Peyer's patch (tissue), 4 donors: Measurements from ENCODE around the gene ARHGEF26. TPM values are rescaled to one million over a fixed set of nuclear protein-coding genes. Genes with fewer than 3 reads are reported as not detected.

Experiments used
- DNase-seq, 3 donors: peaks; one replicate each; pipeline ENCODE4 v3.0.0-alpha.2; 2017 to 2019
- H3K27ac ChIP-seq, 4 donors: fragments of 200-600 bp; sonication (generic); one replicate each; pipeline ENCODE4 v1.5.1; 2016 to 2019
- H3K27me3 ChIP-seq, 2 donors: fragments of 200-600 bp; sonication (generic); one replicate each; pipeline ENCODE4 v1.5.1; 2019
- H3K36me3 ChIP-seq, 3 donors: fragments of 200-600 bp; sonication (generic); one replicate each; pipeline ENCODE4 v1.5.1; 2016 to 2019
- H3K4me1 ChIP-seq, 4 donors: fragments of 200-600 bp; sonication (generic); one replicate each; pipeline ENCODE4 v1.5.1; 2016 to 2019
- H3K4me3 ChIP-seq, 4 donors: fragments of 200-600 bp; sonication (generic); 1 replicate in 3 of 4; 2 replicates in 1 of 4; pipeline ENCODE4 v1.5.1; 2016 to 2019; ENCODE audit warnings: mild to moderate bottlenecking in 1 of 4
- H3K9me3 ChIP-seq, 4 donors: fragments of 200-600 bp; sonication (generic); one replicate each; pipeline ENCODE4 v1.5.1; 2016 to 2019; ENCODE audit warnings: mild to moderate bottlenecking in 1 of 4
- POLR2A ChIP-seq, 2 donors: fragments of 450-650 bp; IDR thresholded peaks; one replicate each; pipeline ENCODE4 v1.5.1; 2017; ENCODE audit warnings: antibody characterized with exemption in 2 of 2, mild to moderate bottlenecking in 2 of 2, moderate library complexity in 2 of 2
- total RNA-seq, 4 donors: library from RNA; depleted of rRNA; stranded (reverse); fragments of >200 nt; gene quantifications; one replicate each; pipeline ENCODE4 v1.1.0, GENCODE V29; 2016
- TF ChIP-seq, protein P1 (sequence below), 6 experiments: fragments of 450-650 bp in 4 of 6; fragments of 200-600 bp in 2 of 6; sonication (generic) in 1 of 6; IDR thresholded peaks; one replicate each; pipeline ENCODE4 v1.5.1; 2017 to 2019; ENCODE audit warnings: antibody characterized with exemption in 6 of 6, mild to moderate bottlenecking in 3 of 6, moderate library complexity in 1 of 6

ARHGEF26 gene
- total RNA-seq, 4 donors from 2014 or later = 19.0 to 55.2 (median 27.8) TPM

DNA sequence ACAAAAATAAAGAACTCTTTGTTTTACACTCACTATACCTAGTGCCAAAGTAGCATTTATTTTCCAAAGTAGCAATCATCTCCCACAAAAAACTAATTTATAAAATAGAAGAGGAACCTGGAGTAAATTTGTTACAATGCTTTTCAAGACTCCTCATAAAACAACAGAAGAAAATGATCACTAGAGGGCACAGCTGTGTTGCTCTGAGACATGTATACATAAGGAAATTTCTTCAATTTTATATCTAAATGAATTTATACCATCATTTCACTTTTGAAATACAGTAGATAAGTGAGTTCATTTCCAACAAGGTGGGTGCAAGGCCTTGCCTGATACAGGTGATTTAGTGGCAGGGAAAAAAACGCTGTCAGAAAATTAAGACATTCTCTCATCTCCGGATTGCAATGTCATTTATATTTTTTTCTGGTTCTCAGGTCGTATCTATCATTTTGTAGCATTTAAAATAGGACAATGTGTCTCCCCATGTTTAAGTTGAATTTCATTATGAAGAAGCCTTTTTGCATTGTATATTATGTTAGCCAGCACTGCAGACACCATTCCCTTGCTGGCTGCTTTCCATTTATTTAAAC is 25.3 kb upstream of the ARHGEF26 start:
- Histone ChIP-seq H3K4me3 (no peak overlapping the region), H3K9me3 (no peaks in the 10 kb centered on the region), H3K36me3 (no peaks in the 10 kb centered on the region), H3K27ac (no peak overlapping the region), H3K27me3 (no peaks in the 10 kb centered on the region), H3K4me1 (no peaks in the 10 kb centered on the region)
- TF ChIP-seq POLR2A (IDR thresholded peaks at IDR 0.05) = no peak
- TF ChIP-seq, protein P1, sequence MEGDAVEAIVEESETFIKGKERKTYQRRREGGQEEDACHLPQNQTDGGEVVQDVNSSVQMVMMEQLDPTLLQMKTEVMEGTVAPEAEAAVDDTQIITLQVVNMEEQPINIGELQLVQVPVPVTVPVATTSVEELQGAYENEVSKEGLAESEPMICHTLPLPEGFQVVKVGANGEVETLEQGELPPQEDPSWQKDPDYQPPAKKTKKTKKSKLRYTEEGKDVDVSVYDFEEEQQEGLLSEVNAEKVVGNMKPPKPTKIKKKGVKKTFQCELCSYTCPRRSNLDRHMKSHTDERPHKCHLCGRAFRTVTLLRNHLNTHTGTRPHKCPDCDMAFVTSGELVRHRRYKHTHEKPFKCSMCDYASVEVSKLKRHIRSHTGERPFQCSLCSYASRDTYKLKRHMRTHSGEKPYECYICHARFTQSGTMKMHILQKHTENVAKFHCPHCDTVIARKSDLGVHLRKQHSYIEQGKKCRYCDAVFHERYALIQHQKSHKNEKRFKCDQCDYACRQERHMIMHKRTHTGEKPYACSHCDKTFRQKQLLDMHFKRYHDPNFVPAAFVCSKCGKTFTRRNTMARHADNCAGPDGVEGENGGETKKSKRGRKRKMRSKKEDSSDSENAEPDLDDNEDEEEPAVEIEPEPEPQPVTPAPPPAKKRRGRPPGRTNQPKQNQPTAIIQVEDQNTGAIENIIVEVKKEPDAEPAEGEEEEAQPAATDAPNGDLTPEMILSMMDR (IDR thresholded peaks at IDR 0.05) = peak in 4 of 6 experiments; percentile 14 to 71 (median 64)
- DNase-seq = no peak

DNA sequence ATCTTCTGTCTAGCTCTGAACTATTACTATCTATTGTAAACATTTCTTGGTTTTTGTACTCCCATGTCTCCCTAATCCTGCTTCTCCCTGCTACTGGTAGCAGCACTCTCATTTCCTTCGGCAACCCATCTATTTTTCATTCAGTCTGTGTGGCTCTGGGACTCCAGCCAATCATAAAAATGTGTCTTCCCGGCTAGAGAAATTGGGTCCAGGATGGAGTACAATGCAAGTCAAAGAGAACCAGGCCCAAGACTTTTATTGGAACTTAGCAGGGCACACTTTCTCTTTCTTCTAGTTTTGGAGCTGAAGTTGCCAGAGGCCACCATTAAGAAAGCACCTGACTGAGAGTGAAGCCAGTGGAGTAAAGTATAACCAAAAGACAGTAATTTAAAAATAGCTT is 22.8 kb upstream of the ARHGEF26 start:
- H3K4me1 ChIP-seq = no peaks in the 10 kb centered on the region
- no peak for DNase-seq
- H3K27ac ChIP-seq = no peak overlapping the region

DNA sequence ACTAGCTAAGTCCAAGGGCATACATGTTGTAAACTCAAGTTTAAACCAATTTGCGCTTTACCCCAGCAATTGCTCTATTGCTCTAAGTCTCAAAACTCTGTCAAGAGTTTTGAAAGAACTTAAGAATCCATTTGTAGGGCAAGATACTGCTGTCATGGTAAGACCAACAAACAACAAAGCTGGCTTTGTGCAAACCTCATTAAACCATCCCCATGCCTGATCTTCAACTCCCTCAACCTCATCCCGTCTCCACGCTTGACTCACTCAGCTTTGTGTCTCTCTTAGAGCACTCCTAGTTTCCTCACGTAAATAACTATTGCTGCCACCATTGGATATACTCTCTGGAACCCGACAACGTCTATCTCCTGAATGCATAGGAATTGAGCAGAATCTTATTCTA is 20.6 kb upstream of the ARHGEF26 start:
- TF ChIP-seq POLR2A (IDR thresholded peaks at IDR 0.05) = no peak
- TF ChIP-seq, protein P1 (IDR thresholded peaks at IDR 0.05) = no peak
- H3K9me3 ChIP-seq = no peaks in the 10 kb centered on the region
- no peak for DNase-seq
- no peak overlapping the region for H3K4me3 ChIP-seq
- H3K4me1 ChIP-seq = peaks cover 0 to 6% (median 2%) of the 10 kb centered on the region in 4 donors
- no peak overlapping the region for H3K27ac ChIP-seq
- no peaks in the 10 kb centered on the region for H3K36me3 ChIP-seq
- H3K27me3 ChIP-seq = no peaks in the 10 kb centered on the region

More for the DNA sequence above, 22.8 kb upstream of the ARHGEF26 start:
- Histone ChIP-seq H3K36me3 (no peaks in the 10 kb centered on the region), H3K27me3 (no peaks in the 10 kb centered on the region), H3K9me3 (no peaks in the 10 kb centered on the region), H3K4me3 (no peak overlapping the region)
- TF ChIP-seq, protein P1 (IDR thresholded peaks at IDR 0.05) = no peak
- TF ChIP-seq POLR2A (IDR thresholded peaks at IDR 0.05) = no peak

DNA sequence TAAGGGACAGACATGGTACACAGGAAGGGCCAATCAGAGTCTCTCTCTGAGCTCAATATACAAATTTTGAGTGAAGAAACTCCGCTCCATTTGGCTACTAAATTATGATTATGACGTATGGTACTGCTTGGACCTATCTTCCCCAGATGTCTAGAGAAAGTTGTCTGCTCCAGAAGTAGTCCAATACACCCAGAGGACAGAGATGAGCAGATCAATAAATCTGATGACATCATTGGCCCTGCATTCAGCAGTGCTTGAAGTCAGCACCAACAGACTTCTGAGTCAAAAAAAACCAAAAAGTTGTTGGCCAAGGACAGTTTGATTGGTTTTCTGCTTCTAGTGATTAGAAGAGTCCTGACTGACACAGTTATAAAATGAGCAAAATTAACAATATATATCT is 19.9 kb upstream of the ARHGEF26 start:
- Histone ChIP-seq H3K9me3 (no peaks in the 10 kb centered on the region), H3K27ac (no peak overlapping the region), H3K4me1 (peaks cover 0 to 8% (median 2%) of the 10 kb centered on the region in 4 donors), H3K4me3 (no peak overlapping the region), H3K27me3 (no peaks in the 10 kb centered on the region), H3K36me3 (no peaks in the 10 kb centered on the region)
- no peak for DNase-seq
- TF ChIP-seq, protein P1 (IDR thresholded peaks at IDR 0.05) = no peak
- TF ChIP-seq POLR2A (IDR thresholded peaks at IDR 0.05) = no peak

DNA sequence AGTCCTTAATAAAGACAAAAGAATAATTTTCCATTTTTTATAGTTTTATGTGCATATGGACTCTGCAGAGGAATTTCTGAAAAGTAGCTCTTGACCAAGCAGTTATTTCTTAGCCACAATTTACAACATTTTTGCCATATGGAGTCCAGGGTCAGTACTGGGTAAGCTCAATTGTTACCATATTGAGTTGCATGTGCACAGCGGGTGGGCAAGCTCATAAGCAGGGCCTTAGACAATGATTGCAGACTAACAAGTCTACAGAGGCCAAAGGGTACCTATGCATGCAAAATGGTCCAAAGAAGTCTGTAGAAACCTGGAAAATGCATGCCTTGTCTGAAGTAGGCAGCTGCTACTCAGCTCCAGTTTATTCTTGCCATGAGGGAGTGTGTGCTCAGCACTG is 19.0 kb upstream of the ARHGEF26 start:
- Histone ChIP-seq H3K27me3 (no peaks in the 10 kb centered on the region), H3K36me3 (no peaks in the 10 kb centered on the region), H3K27ac (no peak overlapping the region), H3K4me3 (no peak overlapping the region), H3K9me3 (no peaks in the 10 kb centered on the region), H3K4me1 (peaks cover 0 to 8% (median 2%) of the 10 kb centered on the region in 4 donors)
- no peak for DNase-seq
- TF ChIP-seq, protein P1 (IDR thresholded peaks at IDR 0.05) = no peak
- TF ChIP-seq POLR2A (IDR thresholded peaks at IDR 0.05) = no peak
